Astrocyte of the hippocampus (primary cell): ENCODE data around the gene SGK2.

Experiments
- DNase-seq: peaks from one replicate; pipeline ENCODE4 v3.0.0; 2011; ENCODE audit warnings: low read depth, low spot score

The SGK2 gene

DNA sequence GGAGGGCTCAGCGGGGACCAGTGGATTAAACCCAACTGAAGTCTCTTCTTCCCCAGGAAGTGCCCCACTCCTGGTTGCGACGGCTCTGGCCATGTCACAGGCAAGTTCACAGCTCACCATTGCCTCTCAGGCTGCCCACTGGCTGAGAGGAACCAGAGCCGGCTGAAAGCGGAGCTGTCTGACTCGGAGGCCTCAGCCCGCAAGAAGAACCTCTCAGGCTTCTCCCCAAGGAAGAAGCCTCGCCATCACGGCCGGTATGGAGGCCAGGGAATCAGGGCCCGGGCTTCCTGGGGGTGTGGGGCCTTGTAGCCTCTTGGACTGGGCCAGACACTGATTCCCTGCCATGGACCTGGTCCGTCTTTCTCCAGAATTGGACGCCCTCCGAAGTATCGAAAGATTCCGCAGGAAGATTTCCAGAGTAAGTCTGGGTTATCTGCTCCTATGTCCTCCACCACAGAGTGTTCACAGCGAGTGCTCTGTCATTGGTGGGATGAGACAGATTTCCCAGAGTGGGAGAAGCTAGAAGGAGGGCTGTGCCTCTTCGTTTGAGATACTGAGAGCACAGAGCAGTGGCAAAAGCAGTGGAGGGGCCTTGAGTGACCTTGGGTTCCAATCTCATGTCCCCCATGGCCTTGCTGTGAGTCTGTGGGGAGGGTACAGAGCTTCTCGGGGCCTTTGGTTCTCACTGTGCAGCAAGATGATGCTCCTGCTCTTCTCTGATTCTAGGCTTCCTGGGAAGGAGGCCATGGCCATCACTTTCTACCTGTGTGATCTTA, 22.6 kb upstream of the SGK2 start:
- no peak for DNase-seq

DNA sequence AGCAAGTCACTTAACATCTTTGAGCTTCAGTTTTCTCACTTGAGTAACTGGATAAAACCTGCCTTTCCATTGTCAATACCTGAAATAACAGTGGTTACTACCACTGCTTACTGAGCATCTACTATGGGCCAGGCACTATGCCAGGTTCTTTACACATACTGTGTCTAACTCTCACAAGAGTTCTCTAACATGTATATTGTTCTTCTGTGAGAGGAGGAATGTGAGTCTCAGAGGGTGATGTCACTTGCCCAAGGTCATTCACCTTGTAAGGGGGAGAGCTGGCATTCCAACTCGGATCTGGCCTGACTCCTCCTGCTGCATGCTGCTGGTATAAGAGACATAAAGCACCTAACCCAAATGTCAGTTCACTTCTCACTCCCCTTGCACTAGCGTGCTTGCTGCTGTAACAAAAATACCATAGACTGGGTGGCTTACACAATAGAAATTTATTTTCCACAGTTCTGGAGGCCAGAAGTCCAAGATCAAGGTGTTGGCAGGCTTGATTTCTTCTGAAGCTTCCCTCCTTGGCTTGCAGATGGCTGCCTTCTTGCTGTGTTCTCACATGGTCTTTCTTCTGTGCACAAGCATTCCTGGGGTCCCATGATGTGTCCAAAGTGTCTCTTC, 21.9 kb upstream of the SGK2 start:
- DNase-seq, result peak; percentile 15

DNA sequence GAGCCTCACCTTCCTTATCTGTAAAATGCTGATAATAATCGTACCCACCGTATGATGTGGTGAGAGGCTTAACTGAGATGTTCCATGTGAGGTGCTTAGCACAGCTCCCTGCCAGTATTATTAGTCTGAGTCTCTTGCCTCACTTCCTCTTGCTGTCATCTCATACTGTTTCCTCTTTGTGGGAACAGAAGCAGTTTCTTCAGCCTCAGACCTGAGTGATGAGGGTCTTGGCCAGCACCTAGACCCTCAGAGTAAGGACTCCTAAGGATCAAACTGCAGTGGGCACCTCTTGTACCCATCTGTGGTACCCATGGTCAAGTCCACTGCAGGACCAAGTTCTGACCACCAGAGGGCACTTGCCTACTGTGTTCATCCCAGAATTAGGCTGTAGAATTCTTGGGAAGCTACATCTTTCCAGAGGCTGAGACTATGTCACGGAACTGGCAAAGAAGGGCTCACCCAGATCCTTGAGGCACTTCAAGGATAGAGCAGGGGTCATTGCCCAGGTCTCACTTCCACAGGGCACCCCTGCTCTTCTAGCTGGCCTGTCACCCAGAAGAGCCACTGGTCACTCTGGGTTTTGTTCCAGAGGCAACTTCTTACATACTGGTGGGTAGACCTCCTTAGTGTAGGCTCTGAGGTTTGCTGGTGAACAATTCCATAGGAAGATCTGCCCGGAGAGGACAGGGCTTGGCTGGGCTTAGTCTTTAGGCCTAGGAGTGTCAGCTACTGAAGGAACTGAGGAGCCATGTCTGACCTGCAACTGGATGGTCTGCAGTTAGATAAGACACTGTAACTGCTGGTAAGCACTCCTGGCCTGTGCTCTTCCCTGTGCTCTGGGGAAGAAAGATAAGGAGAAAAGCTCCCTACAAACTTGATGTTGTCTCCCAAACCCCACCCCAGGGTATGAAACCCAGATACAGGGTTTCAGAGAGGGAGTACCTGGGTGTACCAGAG, 20.6 kb upstream of the SGK2 start:
- DNase-seq, result peak; percentile 79

DNA sequence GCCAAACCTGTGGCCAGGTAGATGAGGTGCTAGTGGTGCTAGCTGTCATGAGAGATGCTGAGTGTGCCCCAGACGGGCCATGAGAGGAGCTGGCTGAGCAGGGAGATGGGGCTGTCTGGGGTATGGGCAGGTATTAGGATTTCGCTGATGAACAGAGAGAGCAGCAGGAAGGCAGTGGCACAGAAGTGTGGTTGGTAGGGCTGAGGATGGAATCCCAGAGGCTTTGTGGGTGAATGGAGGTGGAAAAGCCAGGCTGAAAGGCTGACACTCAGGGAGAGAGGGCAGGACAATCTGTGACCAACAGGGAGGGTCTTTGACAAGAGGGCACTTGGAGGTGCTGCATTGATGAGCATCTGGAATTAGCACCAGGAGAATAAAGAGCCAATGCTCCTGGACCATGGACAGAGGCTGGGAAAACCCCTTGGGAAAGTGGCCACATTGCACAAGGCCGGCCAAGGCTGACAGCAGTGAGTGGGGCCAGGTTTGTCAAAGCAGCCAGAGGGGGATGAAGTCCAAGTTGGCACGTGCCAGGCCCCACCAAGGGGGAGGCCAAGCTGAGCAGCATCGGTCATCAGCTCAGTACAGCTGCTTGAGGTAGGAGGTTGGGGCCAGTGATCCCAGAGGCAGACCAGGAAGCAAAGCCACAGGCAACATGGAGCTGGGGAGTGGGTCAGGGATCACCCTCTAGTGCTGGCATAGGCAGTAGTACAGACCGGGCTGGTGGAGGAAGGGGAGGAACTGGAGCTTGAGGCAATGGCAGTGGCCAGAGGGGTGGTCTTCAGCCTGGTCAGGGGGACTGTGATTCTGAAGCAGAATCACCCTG, 19.7 kb upstream of the SGK2 start:
- DNase-seq, result peak; percentile 46

DNA sequence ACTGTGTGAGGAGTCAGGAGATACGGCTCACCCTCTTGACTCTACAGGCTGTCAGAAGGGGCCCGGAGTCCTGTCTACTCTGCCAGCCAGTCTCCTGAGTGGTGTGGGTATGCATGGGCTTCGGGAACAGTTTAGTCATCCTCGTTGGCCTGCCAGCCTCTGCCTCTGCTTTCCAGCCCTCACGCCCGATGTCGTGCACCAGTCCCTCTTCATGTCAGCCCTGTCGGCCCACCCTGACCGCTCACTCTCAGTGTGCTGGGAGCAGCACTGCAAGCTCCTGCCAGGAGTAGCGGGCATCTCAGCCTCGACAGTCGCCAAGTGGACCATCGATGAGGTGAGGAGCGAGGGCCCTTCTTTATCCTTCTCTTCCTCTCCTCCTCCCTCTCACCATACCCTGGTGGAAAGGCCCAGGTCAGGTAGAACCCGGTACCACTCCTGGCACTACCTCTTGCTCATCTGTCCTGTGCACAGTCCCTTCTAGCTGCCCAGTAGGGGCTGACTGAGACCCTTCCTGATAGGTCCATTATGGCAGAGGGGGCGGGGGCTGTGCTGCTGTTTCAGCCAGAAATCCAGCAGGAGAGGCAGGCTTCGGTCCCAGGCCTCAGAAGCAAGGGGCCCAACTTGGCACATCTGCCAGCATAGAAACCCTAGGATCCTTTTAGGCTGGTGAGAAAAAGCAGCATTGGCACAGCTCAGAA, 18.7 kb upstream of the SGK2 start:
- no peak for DNase-seq

DNA sequence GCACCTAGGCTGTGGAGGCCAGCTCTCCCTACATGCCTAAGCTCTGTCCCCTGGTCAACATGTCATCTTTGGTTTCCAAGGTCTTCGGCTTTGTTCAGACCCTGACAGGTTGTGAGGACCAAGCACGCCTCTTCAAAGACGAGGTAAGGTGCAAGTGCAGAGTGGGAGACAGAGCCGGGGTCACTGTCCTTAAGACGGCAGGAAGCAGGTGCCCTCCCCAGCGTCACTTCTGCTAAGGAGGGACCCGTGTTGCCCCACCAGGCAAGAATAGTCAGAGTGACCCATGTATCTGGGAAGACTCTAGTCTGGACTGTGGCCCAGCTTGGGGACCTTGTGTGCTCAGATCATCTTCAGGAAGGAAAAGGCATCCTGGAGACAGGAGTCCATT, 18.2 kb upstream of the SGK2 start:
- no peak for DNase-seq

DNA sequence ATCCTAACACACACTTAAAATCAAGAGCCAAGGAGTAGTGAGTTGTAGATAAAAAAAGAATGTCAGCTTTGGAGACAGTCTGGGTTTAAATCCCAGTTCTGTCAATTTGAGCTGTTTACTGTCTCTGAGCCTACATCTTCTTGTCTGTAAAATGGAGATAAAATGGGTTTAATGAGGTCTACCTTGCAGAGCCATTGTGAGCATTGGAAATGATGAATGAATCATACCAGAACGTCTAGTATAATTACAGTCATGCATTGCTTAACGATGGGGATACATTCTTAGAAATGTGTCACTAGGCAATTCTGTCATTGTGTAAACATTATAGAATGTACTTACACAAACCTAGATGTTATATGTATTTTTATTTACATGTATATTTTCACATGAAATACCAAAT, 17.6 kb upstream of the SGK2 start:
- no peak for DNase-seq

DNA sequence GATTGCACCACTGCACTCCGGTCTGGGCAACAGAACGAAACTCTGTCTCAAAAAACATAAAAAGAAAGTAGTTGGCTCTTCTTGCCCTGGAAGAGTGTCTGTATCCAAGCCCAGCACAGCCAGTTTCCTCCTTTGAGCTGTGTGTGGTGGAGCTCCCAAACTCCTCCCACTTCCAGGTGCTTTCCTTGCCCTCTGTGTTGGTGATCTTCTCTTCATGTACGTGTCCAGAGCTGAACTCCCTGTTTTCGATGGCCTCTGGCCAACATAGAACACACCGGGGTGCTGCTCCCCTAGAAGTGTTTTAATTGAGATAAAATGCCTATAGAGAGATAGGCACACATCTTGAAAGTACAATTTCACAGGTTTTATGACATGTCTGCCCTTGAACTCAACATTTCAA, 16.7 kb upstream of the SGK2 start:
- no peak for DNase-seq

DNA sequence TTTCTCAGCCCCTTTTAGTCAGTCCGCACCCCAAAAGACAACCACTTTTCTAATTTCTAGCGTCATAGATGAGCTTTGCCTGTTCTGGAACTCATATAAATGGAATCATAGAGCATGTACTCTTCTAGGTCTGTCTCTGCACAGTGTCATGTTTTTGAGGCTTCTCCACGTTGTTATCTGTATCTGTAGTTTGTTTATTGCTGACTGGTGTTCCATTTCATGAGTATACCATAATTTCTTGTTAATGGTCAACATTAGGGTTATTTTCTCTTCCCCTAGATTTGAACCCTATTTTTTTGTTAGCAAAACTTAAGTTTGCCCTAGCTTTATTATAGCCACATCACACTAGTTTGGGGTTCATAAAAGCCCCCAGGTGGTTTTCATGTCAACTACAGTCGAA, 16.2 kb upstream of the SGK2 start:
- DNase-seq, result no peak

DNA sequence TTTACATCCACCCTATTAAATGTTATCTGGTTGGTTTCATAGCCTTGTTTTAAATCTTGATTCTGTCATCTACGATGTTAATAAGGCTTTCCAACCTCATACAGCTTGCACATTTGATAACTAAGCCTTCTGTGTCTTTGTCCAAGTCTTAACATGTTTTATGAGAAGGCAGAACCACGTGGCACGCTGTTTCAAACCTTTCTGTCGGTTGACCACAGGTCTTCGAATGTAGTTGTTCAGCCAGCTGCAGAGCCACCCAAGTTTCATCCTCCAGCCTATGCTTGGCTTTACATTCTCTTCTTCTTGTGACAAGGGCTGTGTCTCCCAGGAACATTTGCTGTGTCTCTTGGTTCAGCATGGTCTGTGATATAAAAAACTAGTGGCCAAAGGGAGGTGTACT, 15.7 kb upstream of the SGK2 start:
- no peak for DNase-seq

DNA sequence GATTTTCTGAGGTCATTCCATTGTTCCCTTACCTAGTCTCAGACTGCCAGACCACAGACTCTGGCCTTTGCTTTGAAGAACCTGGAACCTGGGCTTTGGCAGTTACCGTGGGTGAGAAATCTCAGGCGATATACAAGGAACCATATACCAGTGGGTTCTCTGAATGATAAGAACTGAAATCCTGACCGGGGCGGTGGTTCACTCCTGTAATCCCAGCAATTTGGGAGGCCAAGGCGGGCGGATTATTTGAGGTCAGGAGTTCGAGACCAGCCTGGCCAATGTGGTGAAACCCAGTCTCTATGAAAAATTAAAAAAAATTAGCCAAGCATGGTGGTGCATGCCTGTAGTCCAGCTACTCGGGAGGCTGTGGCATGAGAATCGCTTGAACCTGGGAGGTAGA, 14.3 kb upstream of the SGK2 start:
- DNase-seq, result no peak

DNA sequence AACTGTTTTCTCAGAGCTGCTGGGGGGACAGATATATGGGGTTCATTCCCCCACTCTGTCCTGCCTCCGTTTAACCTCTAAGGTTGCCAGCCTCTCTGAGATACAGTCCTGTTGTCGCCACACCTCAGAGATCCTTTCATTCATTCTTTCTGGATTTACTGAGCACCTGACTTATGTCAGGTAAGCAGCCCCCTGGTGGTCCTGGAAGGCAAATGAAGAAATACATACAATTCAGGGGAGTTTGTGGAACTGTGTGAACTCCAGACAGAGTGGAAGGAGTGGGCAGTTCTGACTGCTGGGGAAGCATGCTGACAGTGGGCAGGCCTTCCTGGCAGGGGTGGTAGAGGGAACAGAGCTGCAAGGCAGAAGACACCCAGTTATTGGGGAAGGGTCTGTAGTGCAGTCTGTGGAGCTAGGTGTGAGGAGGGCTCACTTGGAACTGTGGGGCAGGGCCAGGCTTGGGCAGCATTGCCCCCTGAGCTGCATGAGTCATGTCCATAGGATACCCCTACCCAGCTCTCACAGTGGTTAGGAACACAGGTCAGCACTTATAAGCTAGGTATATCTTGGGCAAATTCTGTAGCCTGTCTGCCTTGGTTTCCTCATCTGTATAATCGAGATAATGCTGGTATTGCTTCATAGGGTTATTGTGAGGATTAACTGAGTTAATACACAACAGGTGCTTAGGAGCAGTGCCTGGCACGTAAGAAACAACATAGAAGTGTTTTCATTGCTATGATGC, 12.8 kb upstream of the SGK2 start:
- DNase-seq, result no peak

DNA sequence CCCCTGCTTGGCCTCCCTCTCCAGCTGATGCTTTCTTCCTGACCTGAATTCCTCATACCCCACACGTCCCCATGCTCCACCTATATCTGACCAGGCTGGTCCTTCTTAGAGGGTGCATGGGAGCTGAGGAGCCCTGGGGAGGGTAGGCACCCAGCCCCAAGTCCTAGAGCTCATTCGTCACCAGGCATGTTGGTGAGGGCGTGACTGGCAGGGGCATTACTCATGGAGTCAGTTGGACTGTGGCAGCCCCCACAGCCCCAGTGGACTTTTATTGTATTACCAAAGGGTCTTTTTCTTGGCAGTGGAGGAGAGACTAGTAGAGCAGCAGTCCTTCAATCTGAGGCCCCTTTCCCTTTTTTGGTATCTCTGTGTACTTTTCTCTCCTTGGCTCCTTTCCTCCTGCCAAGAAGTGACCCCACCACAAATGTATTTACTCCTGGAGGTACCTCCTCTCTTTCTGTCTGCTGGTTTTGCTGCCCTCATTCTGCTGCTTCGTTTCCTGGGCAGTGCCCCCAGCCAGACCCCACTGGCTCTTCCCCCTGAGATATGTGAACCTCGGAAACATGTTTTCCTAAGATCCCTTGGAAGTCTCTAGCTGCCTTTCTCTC, 10.4 kb upstream of the SGK2 start:
- DNase-seq, result no peak

DNA sequence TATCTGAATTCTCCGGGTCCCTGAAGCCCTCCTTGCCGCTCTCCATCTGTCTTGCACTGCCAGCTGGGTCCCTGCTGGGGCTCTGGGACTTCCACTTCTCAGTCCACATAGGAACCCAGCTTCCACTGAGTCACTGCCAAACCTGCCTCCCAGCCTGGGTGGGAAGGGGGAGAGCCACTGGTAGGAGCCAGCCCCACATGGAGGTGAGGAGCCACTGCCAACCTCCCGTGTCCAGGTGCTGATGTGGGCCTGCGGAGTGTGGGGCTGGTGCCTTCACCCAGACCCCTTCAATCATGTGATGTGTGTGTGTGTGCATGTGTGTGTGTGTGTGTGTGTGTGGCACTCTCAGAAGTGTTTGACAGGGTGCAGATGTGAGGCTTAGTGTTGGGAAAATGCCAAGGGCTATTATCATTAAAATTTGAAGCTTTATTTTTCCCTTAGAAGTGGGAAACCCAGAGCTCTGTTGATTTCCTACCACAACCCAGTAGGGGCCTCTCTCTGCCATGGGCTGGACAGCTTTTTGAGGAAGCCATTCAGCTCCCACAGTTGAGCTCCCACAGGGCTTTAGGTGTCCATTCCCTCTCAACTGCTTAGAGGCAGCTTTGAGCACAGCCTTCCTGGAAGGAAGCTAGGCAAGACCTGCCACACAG, 9.3 kb upstream of the SGK2 start:
- no peak for DNase-seq

DNA sequence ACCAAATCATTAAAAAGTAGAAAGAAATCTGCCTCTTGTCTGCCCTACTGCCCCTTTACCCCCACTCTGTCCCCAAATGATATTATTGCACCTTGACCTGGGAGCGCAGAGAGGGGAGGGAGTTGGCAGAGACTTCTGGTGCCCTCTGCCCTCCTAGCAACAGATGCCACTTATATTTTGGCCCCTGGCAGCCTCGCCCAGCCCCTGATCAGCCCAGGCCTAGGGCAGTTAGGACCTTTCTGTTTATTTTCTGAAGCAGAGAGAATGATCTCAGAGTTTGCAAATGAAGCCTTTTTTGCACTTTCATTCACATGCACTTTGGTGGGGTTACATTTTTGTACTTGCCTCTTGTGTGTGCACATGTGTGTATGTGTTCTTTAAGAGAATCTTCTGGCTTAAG, 8.4 kb upstream of the SGK2 start:
- no peak for DNase-seq

DNA sequence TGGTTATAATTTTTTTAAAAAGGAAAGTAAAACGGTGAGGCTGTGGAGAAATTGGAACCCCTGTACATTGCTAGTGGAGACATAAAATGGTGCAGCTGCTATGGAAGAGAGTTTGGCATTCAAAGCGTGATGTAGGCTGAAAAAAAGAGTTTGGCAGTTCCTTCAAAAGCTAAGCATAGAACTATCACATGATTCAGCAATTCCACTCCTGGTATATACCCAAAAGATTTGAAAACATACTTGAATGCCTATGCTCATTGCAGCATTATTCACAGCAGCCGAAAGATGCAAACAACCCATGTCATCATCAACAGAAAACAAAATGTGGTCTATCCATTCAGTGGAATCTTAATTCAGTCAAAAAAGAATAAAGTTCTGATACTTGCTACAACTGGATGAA, 4.5 kb upstream of the SGK2 start:
- no peak for DNase-seq

DNA sequence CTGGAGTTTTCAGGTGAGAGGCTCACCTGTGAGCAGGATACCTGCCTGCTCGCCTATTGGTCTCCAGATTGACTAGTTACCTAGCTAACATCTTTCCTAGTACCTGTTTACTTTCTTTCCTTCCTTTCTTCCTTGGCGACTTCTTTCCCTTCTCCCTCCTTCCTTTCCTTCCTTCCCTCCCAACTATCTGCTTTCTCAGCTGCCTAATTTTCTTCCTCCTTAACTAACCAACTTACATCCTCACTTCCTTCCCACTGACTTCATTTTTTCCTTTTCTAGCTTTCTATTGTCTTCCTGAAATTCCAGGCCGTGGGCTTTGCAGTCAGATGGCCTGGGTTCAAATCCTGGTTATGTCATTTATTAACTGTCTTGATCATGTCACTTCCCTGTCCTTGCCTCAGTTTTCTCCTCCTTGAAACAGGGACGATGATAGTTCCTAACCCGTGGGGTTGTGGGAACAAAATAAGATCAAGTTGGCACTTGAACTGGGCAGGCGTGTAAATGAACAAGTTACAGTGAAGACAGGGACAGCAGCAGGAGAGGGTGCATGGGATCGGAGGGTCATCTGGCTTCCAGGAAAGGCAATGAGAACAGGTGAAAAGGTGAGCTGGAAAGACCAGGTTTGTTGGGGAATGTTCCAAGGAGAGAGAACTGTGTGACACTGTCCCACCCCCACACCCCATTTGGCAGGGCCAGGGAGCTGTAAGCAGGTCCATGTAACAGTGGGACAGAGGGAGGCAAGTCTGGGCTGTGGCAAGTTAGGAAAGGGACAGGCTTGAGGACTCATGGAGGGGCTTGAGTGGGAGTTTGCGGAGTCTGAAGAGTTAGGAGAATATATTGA, 540 bp downstream of the SGK2 start:
- DNase-seq, result no peak

DNA sequence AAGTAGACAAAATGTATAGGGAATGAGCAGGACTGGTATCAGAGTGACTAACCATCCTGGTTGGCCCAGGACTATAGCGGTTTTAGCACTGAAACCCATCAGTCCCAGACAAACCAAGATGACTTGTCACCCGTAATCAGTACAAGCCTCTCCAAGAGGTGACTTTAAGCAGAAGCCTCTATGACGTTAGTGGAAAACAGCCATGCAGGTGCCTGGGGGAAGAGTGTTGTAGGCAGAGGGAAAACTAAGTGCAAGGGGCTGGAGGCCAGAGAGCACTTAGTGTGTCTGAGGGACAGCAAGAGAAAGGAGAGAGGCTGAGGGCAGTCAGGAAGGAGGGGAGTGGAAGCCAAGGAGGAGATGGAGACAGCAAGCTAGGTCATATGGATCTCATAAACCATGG, 2.1 kb downstream of the SGK2 start:
- no peak for DNase-seq
